HCT116 (cell line): ENCODE data around the gene MAPK10.

Experiments
- EZH2 ChIP-seq: fragments of 200-600 bp; sonication (generic); IDR thresholded peaks from 2 replicates; pipeline ENCODE4 v1.6.1; 2017; ENCODE audit warnings: antibody characterized with exemption, mixed run types
- POLR2A ChIP-seq: IDR thresholded peaks from 2 replicates; pipeline ENCODE4 v1.7.0; 2011; ENCODE audit warnings: borderline replicate concordance; ENCODE audit not compliant: insufficient read depth, insufficient read length; ENCODE audit errors: extremely low read depth
- POLR2AphosphoS5 ChIP-seq: IDR thresholded peaks from 2 replicates; pipeline ENCODE4 v1.6.1; 2011; ENCODE audit warnings: mild to moderate bottlenecking, low read depth, low read length, moderate library complexity
- REST ChIP-seq: IDR thresholded peaks from 2 replicates; pipeline ENCODE4 v1.6.1; 2012; ENCODE audit warnings: low read depth
- SIN3A ChIP-seq: IDR thresholded peaks from 2 replicates; pipeline ENCODE4 v1.6.1; 2012; ENCODE audit warnings: low read depth
- SP1 ChIP-seq: IDR thresholded peaks from 2 replicates; pipeline ENCODE4 v1.6.1; 2012; ENCODE audit warnings: low read depth
- TCF7L2 ChIP-seq: IDR thresholded peaks from 2 replicates; pipeline ENCODE4 v1.7.0; 2011; ENCODE audit warnings: borderline replicate concordance, inconsistent platforms; ENCODE audit not compliant: insufficient read depth, insufficient read length; ENCODE audit errors: extremely low read depth
- YY1 ChIP-seq: IDR thresholded peaks from 2 replicates; pipeline ENCODE4 v1.6.1; 2011; ENCODE audit warnings: low read length, low read depth, moderate library complexity, mild to moderate bottlenecking; ENCODE audit not compliant: insufficient replicate concordance; ENCODE audit errors: extremely low read depth
- ZFX ChIP-seq: fragments of 450-650 bp; IDR thresholded peaks from 2 replicates; pipeline ENCODE4 v1.6.1; 2017
- ZNF274 ChIP-seq: fragments of 200-500 bp; sonication (Bioruptor generic); IDR thresholded peaks from 2 replicates; pipeline ENCODE4 v1.6.1; 2014; ENCODE audit warnings: mild to moderate bottlenecking, low read depth, low read length, inconsistent platforms
- TF ChIP-seq, protein P1 (sequence below), 3 experiments: fragments of 200-600 bp in 1 of 3; sonication (generic) in 1 of 3; IDR thresholded peaks in 2 of 3; conservative IDR thresholded peaks in 1 of 3; 2 replicates each; pipeline ENCODE4 v1.5.1; 2012 to 2017; ENCODE audit warnings: low read depth in 2 of 3, low read length in 2 of 3, antibody characterized with exemption in 1 of 3, borderline replicate concordance in 1 of 3, control low read depth in 1 of 3, mild to moderate bottlenecking in 1 of 3, mixed read lengths in 1 of 3, mixed run types in 1 of 3, moderate library complexity in 1 of 3; ENCODE audit not compliant: insufficient read depth in 1 of 3

- TF ChIP-seq YY1: no peak
- no peak for TF ChIP-seq SP1
- no peak for TF ChIP-seq POLR2AphosphoS5
- TF ChIP-seq POLR2A: no peak
- TF ChIP-seq, protein P1, sequence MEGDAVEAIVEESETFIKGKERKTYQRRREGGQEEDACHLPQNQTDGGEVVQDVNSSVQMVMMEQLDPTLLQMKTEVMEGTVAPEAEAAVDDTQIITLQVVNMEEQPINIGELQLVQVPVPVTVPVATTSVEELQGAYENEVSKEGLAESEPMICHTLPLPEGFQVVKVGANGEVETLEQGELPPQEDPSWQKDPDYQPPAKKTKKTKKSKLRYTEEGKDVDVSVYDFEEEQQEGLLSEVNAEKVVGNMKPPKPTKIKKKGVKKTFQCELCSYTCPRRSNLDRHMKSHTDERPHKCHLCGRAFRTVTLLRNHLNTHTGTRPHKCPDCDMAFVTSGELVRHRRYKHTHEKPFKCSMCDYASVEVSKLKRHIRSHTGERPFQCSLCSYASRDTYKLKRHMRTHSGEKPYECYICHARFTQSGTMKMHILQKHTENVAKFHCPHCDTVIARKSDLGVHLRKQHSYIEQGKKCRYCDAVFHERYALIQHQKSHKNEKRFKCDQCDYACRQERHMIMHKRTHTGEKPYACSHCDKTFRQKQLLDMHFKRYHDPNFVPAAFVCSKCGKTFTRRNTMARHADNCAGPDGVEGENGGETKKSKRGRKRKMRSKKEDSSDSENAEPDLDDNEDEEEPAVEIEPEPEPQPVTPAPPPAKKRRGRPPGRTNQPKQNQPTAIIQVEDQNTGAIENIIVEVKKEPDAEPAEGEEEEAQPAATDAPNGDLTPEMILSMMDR (IDR thresholded peaks at IDR 0.05 in 2 of 3, conservative IDR thresholded peaks at IDR 0.05 in 1 of 3; ENCODE audit: borderline replicate concordance in 1 of 3, insufficient read depth in 1 of 3, low read depth in 2 of 3, low read length in 2 of 3): no peak
- no peak for TF ChIP-seq EZH2
- no peak for TF ChIP-seq ZNF274
- no peak for TF ChIP-seq SIN3A
- no peak for TF ChIP-seq ZFX
- TF ChIP-seq REST: no peak
- TF ChIP-seq TCF7L2: no peak
Measured at GRCh38 chr4:86279293-86279960, 80.4 kb downstream of the MAPK10 start.
